ENCODE results near the gene ORC3.
"Not testable (repeated sequence)": the region's sequence is repeated elsewhere in the genome, so short reads cannot be mapped to it uniquely, and the experiment has no call there.

Gene ORC3

DNA sequence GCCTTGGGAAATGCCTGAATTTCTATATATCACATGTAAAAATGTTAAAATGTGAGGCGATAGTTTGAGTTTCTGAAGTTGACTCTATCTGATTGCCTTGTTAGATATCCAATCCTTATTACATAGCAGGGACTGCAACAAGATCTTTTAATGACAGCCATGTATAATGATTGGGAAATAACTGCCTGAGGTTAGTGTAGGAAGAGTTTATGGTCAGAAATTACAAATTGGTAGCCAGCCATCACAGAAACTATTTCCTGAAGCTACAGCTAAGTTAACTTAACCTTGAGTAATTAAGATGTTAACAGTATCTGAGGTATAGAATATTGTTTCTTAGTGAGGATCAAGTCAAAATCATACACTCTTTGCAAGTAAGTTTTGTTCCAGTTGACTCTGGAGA, 71.1 kb downstream of the ORC3 start:
- no peak for DNase-seq (ENCODE audit: low read depth)

DNA sequence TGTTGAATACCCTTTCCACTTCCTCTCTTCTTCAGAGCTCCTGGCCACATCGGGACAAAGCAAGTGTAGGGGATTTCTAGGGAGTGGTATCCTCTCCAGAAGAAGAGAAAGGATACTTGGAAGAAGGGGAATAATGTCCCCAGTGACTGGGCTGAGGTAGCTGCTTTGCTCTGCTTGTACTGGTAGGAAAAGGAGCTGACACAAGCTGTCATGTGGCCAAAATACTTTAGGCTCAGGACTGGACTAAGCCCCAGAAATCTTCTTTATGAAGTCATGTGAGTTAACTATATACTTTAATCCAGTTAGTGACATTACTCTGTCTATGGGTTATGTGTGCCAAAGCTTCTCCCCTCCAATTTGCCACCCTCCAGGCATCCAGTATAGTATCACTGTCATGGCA, 71.6 kb downstream of the ORC3 start:
- no peak for DNase-seq (ENCODE audit: low read depth)

DNA sequence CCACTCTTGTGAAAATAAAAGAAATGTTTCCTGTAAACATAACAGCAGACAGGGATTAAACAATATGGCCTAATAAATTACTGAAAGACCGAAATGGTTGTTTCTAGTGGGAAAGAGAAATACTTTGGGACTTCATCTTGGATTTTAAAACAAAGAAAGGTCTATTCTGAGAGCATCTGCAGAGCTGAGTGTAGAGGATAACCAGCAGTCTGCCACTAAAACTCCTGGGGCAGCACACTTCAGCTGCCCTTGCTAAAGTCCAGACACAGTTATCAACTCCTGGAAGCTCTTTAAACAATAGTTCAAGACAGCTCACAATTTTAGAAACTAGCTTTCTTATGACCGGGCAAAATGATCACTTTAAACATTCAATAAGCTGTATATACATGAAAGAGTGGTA, 73.5 kb downstream of the ORC3 start:
- DNase-seq (ENCODE audit: low read depth), result no peak

DNA sequence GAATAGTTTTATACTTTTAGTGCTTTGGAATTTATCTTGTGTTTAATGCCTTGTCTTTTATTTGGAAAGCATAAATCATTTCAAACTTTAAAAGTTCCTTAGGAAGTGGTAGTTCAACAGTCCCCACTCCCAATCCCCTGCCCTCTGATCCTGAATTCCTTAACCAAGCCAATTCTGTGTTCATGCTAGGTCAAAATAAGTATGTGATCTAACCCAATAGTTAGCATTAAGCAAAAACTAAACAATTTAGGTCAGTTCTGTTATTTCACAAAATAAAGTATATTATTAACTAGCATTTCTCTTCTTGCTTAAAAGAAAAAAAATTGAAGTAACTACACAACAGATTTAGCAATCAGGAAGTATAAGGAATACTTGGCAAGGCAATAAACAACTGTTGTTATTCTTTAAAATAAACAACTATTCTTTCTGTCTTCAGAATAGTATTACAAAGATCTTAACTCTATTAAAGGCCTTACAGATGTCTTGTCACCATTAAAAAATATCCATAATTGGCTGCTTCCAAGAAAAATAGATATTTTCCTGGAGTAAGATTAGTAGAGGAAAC, 75.1 kb downstream of the ORC3 start:
- DNase-seq (ENCODE audit: low read depth), result no peak

DNA sequence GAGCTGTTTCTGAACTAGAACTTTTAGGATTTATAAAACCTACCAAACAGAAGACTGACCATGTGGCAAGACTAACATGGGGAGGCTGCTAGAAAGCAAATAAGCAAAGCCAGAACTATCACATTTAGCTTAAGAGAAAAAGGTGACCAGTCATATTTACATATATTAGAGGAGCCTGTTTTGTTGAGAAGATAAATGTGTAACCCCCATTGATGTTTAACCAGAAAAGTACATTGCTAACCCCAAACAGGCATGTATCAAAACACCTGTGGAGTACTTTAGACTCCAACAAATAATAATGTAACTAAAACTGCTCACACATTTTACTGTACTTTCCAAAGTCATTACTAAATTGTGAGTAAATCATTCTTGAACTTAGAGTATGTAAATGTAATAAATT, 77.1 kb downstream of the ORC3 start:
- no peak for DNase-seq (ENCODE audit: low read depth)

DNA sequence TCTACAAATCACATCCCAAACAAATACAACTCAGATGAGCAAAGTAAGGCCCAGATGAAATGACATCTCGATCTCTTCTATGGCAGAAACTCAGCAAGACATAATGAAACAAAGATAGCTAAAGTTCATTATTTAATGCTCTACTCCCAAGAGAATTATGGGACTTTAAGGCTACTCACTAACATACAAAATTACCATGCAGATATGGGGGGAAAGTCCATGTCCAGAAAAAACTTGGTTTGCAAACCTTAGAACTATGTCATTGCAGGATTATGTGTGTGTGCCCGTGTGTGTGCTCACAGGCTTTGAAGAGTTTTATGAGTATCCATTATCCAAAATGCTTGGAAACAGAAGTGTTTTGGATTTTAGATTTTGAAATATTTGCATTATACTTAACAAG, 78.1 kb downstream of the ORC3 start:
- DNase-seq (ENCODE audit: low read depth), result no peak

DNA sequence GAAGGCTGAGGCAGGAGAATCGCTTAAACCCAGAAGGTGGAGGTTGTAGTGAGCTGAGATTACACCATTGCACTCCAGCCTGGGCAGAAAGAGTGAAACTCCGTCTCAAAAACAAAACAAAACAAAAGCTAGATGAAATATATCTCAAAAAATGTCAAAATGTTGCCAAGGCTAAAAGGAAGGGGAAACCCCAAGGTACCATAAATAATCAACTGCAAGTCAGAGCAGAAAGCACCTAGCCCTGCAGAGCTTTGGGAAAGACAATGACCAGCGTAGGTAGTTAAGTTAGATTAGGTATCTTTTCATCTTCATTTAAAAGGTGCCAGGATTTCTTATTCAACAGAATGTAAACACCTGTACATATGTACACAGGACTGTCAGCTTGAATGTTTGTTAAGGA, 79.1 kb downstream of the ORC3 start:
- no peak for DNase-seq (ENCODE audit: low read depth)

DNA sequence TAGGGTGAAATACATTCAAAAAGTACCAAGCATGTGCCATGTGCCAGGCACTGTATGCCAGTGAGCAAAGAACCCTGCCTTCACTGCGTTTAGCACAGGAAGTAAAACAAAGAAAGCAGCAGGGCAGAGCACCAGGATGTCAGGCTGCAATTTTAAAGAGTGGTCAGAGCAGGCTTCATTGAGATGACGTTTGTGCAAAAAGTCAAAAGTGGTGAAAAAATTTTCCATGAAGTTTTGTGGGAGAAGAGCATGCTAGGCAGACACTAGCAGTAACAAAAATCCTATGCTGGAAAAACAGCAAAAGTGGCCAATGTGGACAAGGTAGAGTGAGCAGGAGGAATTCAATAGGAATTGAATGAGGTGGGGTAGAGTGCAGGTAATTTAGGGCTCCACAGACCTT, 80.8 kb downstream of the ORC3 start:
- DNase-seq (ENCODE audit: low read depth), result no peak

DNA sequence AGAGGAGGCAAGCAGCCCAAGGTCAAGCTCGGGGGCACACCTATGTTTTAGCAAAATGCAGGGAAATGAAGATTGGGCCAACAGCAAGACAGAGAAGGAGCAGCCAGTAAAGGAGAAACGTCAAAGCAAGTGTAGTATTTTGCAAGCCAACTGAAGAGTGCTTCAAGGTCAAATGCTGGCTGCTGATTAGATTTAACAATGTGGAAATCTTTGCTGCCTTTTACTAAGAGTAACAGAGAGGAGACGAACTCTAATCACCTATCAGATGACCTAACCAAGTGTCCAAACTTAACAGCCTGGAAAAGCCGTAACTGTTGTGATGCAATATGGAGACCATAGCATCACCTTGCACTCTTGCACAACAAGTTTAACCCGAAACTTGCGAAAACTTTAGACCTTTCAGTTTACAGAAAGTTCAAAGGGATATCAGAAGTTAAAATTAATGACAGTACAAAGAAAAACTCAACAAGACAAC, 81.7 kb downstream of the ORC3 start:
- DNase-seq (ENCODE audit: low read depth), result no peak

DNA sequence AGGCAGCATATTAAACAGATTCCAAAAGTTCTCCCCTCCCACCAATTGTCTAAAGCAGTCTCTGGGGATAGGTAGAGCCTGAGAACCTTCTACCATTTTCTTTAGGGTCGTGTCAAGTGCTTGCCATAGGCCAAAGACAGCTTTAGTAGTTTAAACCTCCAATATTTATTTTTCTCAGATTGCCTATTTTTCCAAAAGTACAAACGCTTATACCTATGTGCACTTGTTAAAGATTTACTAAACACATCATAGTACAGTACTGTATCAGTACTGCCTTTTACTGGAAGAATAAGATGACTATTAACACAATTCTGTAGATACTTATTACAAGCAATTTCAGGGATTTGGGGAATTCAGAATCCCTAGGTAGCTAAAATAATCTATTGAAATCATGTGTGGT, 82.7 kb downstream of the ORC3 start:
- no peak for DNase-seq (ENCODE audit: low read depth)

DNA sequence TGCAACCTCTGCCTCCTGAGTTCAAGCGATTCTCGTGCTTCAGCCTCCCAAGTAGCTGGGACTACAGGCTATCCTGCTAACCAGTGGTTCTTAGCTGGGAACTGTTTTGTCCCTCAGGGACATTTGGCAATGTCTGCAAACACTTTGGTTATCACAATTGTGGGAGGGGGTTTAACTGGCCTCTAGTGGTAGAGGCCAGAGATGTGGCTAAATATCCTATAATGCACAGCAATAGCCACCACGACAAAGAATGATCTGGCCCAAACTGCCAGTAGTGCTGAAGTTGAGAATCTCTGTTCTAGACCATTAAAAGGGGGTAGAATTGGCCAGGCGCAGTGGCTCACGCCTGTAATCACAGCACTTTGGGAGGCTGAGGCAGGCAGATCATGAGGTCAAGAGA, 83.3 kb downstream of the ORC3 start:
- no peak for DNase-seq (ENCODE audit: low read depth)

DNA sequence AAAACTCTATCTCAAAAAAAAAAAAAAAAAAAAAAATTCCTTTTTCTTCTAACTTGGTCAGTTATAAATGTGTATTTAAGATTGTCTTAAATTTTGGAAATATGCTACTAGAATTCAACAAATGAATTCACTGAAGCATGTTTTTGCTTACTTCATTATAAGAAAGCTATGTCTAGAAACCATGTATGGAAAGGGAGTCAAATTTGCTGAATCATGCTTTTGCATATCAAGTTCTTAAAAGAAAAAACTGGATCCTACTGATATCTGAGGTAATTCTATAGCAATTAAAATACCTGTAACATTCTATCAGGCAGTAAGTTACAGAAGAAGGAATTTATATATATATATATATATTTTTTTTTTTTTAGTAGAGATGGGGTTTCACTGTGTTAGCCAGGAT, 84.4 kb downstream of the ORC3 start:
- DNase-seq (ENCODE audit: low read depth), result no peak

DNA sequence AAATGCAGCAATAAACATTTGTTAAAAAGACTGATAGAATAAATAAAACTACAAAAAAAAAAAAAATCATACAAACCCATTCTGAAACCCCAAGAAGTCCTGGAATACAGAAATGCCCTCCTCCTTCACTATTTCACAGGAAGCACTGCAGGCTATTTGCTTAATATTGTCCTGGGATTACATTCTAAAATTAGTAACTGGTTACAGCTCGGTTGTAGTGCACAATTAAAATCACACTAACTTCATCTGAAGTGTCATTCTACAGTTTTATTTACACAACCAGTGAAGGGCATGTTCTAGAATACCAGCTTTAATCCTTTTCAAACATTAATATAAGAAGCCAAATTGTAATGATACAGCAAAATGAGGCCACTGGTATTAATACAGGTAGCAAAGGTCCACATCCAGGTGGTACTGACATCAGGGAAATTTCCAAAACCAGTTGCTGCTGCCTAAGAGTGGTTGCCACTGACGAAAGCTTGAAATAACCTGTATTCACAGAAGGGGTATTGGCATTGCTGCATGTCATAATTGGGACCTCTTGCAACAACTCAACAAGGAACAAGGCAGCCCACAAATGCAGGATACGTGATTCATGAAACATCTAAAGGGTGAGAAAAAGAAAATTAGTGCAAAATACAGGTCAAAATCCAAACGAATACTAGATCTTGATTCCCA, 85.2 kb downstream of the ORC3 start:
- no peak for DNase-seq (ENCODE audit: low read depth)

DNA sequence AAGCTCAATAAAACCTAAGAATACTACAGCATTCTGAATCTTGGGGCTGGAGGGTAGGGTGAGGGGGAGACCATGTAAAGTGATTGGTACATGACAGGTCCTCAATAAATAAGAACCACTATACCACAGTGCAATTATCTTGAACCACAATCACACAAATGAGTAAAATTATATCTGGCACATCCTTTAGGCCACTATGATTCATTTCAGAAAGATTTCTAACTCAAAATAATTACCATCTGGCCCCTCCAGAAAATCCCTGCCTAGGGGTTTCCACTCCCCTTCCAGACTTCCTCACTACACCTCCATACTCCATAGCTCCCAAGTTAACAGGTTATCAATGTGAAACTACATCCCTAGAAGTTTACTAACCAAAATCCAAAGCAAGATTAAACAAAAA, 92.4 kb downstream of the ORC3 start:
- no peak for DNase-seq (ENCODE audit: low read depth)

DNA sequence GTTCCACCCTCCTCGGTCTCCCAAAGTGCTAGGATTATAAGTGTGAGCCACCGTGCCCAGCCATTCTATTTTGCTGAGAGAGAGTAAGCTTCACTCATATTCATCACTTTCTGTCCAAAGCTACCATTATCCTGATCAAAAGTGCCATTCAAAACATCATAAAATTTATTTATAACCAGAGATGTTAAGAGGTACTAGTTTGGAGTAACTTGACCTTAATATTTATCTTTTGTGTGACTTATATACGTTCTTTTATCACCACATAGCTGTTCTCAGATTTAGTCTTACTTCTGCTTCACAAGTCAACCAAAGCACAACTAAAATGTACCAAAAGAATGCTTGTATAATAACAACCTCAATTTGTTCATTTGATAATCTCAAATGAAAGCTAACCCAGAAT, 94.0 kb downstream of the ORC3 start:
- DNase-seq (ENCODE audit: low read depth), result no peak

DNA sequence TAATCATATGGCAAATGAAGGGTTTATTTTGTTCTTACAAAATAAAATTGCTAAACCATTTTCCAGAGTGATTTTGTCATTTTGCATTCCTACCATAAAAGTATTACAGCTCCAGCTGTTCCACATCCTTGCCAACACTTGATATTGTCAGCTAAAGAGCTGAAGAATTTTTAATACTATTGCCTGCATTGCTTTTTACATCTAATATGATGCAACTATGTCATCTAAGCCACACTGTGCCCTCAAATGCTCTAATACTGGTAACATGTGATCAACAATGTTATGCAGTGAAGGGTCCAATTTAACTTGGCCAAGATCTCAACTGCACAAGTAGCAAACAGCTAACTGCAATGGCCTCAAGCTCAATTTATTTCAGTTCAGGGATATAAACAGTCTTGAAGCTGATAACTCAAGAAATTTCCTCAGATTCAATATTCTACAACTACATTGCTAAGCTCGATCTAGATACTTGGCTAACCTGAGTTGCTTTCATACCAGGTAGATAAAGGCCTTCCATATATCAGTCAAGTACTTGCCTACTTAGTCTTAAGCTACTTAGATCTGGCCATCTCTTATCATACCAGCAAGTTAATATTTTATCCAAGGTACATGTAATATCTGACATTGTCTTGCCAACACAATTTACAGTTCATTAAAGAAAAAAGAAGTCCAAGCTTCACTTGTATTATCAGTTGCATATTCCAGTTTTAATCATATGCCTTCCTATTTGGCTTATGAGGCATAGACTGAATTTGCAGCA, 95.1 kb downstream of the ORC3 start:
- no peak for DNase-seq (ENCODE audit: low read depth)

DNA sequence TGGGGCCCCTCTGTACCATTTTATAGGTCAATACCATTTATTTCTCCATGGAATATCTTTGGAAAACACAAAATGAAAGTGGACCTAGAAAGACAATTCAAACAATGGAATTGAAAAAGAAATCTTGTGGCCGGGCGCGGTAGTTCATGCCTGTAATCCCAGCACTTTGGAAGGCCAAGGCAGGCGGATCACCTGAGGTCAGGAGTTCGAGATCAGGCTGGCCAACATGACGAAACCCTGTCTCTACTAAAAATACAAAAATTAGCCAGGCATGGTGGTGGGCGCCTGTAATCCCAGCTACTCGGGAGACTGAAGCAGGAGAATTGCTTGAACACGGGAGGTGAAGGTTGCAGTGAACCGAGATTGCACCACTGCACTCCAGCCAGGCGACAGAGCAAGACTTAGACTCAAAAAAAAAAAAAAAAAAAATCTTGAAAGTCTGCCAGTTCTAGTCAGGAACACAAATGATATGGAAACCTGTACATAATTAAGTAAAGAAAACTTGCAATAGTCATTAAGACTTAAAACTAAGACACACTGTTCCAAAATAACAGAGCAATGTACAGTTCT, 96.8 kb downstream of the ORC3 start:
- not testable (repeated sequence) for DNase-seq (ENCODE audit: low read depth)

DNA sequence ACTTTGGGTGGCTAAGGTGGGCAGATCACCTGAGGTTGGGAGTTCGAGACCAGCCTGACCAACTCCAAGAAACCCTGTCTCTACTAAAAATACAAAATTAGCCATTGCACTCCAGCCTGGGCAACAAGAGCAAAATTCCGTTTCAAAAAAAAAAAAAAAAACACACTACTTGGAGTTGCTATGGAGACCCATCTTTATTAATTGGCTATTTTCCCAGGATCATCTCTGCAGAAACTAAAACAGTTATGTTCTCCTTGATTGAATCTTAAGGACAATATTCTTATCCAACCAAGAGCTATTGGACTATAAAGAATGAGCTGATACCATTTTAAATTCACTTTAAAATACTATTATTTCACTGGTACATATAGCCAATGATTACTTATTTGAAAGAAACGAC, 97.4 kb downstream of the ORC3 start:
- DNase-seq (ENCODE audit: low read depth), result no peak

DNA sequence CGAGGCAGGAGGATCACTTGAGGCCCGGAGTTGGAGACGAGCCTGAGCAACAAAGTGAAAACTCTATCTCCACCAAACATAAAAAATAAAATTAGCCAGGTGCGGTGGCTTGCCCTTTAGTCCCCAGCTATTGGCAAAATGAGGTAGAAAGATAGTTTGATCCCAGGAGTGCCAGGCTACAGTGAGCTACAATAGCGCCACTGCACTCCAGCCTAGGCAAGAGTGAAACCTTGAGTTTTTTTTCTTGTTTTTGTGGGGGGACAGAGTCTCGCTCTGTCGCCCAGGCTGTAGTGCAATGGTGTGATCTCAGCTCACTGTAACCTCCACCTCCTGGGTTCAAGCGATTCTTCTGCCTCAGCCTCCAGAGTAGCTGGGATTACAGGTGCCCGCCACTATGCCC, 98.0 kb downstream of the ORC3 start:
- DNase-seq (ENCODE audit: low read depth), result not testable (repeated sequence)

DNA sequence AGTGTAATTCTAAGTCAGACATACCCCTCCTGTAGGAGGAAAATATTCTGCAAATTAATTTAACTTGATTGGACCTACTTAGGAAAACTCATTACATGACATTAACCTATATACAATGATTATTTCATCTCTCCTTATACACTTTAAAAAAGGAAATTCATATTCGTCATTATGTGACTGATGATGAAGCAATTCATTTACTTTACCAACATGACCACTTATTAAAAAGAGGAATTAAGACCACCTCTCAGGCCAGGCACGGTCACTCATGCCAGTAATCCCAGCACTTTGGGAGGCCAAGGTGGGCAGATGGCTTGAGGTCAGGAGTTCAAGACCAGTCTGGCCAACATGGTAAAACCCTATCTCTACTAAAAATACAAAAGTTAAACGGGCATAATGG, 100.5 kb downstream of the ORC3 start:
- no peak for DNase-seq (ENCODE audit: low read depth)

DNA sequence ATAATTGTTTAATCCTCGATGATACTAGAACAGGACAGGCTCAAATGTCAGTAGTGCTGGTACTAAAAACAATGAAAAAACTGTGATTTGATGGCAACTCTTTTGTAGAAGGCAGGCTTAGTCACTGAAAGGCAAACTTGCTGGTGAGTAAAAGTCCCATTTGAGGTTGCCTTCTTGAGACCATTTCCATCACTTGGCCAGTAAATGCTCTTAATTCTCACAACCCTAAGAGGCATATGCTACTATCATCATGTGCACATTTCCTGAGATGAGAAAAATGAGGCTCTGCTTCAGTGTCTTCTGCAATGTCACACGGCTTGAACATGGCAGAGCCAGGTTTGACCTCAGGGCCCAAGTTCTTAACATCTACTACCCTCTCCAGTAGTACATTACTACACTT, 102.2 kb downstream of the ORC3 start:
- no peak for DNase-seq (ENCODE audit: low read depth)

DNA sequence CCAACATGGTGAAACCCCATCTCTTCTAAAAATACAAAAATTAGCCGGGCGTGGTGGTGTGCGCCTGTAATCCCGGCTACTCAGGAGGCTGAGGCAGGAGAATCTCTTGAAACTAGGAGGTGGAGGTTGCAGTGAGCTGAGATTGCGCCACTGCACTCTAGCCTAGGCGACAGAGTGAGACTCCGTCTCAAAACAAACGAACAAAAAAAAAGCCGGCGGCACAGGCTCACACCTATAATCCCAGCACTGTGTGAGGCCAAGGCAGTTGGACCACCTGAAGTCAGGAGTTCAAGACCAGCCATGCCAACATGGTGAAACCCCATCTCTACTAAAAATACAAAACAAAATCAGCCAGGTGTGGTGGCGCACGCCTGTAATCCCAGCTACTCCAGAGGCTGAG, 106.9 kb downstream of the ORC3 start:
- DNase-seq (ENCODE audit: low read depth), result not testable (repeated sequence)
